OCI-LY3 (cell line): ENCODE data around the gene ADAM11.

Experiments used
- H2AFZ ChIP-seq: fragments of 200-600, 300-600 bp; shearing (Covaris generic); 2 replicates; pipeline ENCODE4 v1.6.0; 2014; ENCODE audit warnings: antibody characterized with exemption, low read depth, low read length
- H3K27ac ChIP-seq: fragments of 200-600, 300-600 bp; sonication (generic); 2 replicates; pipeline ENCODE4 v1.5.1; 2014; ENCODE audit warnings: mild to moderate bottlenecking, low read length, moderate library complexity, mixed read lengths
- H3K27me3 ChIP-seq: fragments of 200-600, 300-600 bp; sonication (generic); 2 replicates; pipeline ENCODE4 v1.6.1; 2014; ENCODE audit warnings: low read depth, low read length, mixed read lengths
- H3K36me3 ChIP-seq: fragments of 200-600, 300-600 bp; sonication (generic); replicated peaks from 2 replicates; pipeline ENCODE3; 2014; ENCODE audit warnings: low read depth, low read length, mixed read lengths
- H3K4me1 ChIP-seq: fragments of 300-600, 200-600 bp; sonication (generic); 2 replicates; pipeline ENCODE4 v1.6.1; 2014; ENCODE audit warnings: low read length, mixed read lengths
- H3K4me2 ChIP-seq: fragments of 200-600, 300-600 bp; sonication (generic); 2 replicates; pipeline ENCODE4 v1.6.1; 2014; ENCODE audit warnings: low read length, mixed read lengths
- H3K4me3 ChIP-seq: fragments of 300-600, 200-600 bp; sonication (generic); 2 replicates; pipeline ENCODE4 v1.5.1; 2014; ENCODE audit warnings: antibody characterized with exemption, mild to moderate bottlenecking, low read length, moderate library complexity
- H3K79me2 ChIP-seq: fragments of 300-600, 200-600 bp; shearing (Covaris generic); 2 replicates; pipeline ENCODE4 v1.6.1; 2014; ENCODE audit warnings: mild to moderate bottlenecking, low read length, mixed read lengths
- H3K9ac ChIP-seq: fragments of 300-600, 200-600 bp; shearing (Covaris generic); 2 replicates; pipeline ENCODE4 v1.6.0; 2014; ENCODE audit warnings: mild to moderate bottlenecking, low read length, moderate library complexity
- H3K9me3 ChIP-seq: fragments of 200-600, 300-600 bp; shearing (Covaris generic); 2 replicates; pipeline ENCODE4 v1.6.1; 2014; ENCODE audit warnings: low read length, mixed read lengths; ENCODE audit not compliant: insufficient read depth
- H4K20me1 ChIP-seq: fragments of 200-600, 300-600 bp; sonication (generic); 2 replicates; pipeline ENCODE4 v1.6.1; 2016; ENCODE audit warnings: low read length, mixed read lengths; ENCODE audit not compliant: insufficient read depth
- CTCF ChIP-seq: fragments of 200-600, 300-600 bp; sonication (generic); IDR thresholded peaks from 2 replicates; pipeline ENCODE4 v1.5.1; 2014; ENCODE audit warnings: antibody characterized with exemption, low read length, low read depth
- EZH2phosphoT487 ChIP-seq: fragments of 200-600 bp; shearing (Covaris generic); IDR thresholded peaks from 2 replicates; pipeline ENCODE4 v1.6.1; 2018; ENCODE audit warnings: antibody characterized with exemption, mixed run types, low read depth

ADAM11 gene

DNA sequence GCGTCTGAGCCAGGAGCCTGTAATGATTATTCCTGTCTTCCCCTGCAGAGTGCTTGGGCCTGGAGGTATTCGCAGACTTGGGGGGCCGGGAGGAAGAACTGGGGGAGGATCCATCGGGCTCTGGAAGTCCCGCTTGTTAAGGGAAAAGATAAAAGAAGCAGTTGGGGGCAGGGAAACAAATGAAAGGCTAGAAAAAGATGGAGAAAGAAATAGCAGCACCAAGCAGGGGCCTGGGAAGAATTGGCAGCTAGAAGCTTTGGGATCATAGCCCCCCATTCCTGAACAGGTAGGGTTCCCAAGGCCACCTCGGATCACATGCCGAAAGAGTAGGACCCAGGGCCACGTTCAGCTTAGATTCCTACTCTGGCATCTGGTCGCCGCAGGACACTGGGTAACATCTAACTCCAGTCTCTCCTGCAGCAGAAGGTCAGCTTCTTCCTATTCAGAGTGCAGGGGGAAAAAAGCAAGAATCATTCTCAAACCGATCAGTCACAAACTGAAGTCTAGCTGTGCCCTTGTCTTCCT, 23.6 kb downstream of the ADAM11 start:
- Histone ChIP-seq H3K9ac (no peak overlapping the region), H3K36me3 (no peaks in the 10 kb centered on the region), H4K20me1 (no peaks in the 10 kb centered on the region), H3K4me3 (no peak overlapping the region), H3K4me2 (no peak overlapping the region), H2AFZ (no peak overlapping the region), H3K27ac (no peak overlapping the region), H3K4me1 (peaks cover 19% of the 10 kb centered on the region), H3K9me3 (no peaks in the 10 kb centered on the region), H3K79me2 (no peaks in the 10 kb centered on the region), H3K27me3 (no peaks in the 10 kb centered on the region)
- TF ChIP-seq EZH2phosphoT487 (no peak), CTCF (no peak)

- H3K4me3 ChIP-seq, result no peak overlapping the region
- no peak for TF ChIP-seq EZH2phosphoT487
- TF ChIP-seq CTCF, result no peak
Observed at GRCh38 chr17:44785921-44786320, 27.1 kb downstream of the ADAM11 start.

GRCh38 chr17:44786551-44787081, 27.8 kb downstream of the ADAM11 start:
- Histone ChIP-seq H3K79me2 (no peaks in the 10 kb centered on the region), H3K4me1 (no peaks in the 10 kb centered on the region), H3K27ac (no peak overlapping the region), H2AFZ (no peak overlapping the region), H4K20me1 (no peaks in the 10 kb centered on the region), H3K27me3 (no peaks in the 10 kb centered on the region), H3K36me3 (no peaks in the 10 kb centered on the region), H3K9me3 (no peaks in the 10 kb centered on the region), H3K4me3 (no peak overlapping the region), H3K9ac (no peak overlapping the region), H3K4me2 (no peak overlapping the region)
- TF ChIP-seq CTCF, result no peak
- TF ChIP-seq EZH2phosphoT487, result no peak

More at GRCh38 chr17:44785921-44786320, 27.1 kb downstream of the ADAM11 start:
- Histone ChIP-seq H3K4me2 (no peak overlapping the region), H3K36me3 (no peaks in the 10 kb centered on the region), H2AFZ (no peak overlapping the region), H3K9me3 (no peaks in the 10 kb centered on the region), H4K20me1 (no peaks in the 10 kb centered on the region), H3K27me3 (no peaks in the 10 kb centered on the region), H3K79me2 (no peaks in the 10 kb centered on the region), H3K4me1 (no peaks in the 10 kb centered on the region), H3K9ac (no peak overlapping the region), H3K27ac (no peak overlapping the region)

- no peak overlapping the region for H2AFZ ChIP-seq
- TF ChIP-seq CTCF, result no peak
- no peak for TF ChIP-seq EZH2phosphoT487
- H3K4me3 ChIP-seq, result no peak overlapping the region
- H3K27me3 ChIP-seq, result no peaks in the 10 kb centered on the region
- no peaks in the 10 kb centered on the region for H3K36me3 ChIP-seq
- H4K20me1 ChIP-seq, result no peaks in the 10 kb centered on the region
- H3K9me3 ChIP-seq, result no peaks in the 10 kb centered on the region
- no peaks in the 10 kb centered on the region for H3K4me1 ChIP-seq
- no peak overlapping the region for H3K27ac ChIP-seq
- no peak overlapping the region for H3K9ac ChIP-seq
- H3K79me2 ChIP-seq, result no peaks in the 10 kb centered on the region
- H3K4me2 ChIP-seq, result no peak overlapping the region
Observed at GRCh38 chr17:44787271-44787940, 28.6 kb downstream of the ADAM11 start.
